OCI-LY3 (cell line): Measurements from ENCODE around the gene BCL7A.
"Not testable (repeated sequence)": the region's sequence is repeated elsewhere in the genome, so short reads cannot be mapped to it uniquely, and the experiment has no call there.

ENCODE experiments used
- H2AFZ ChIP-seq: fragments of 200-600, 300-600 bp; shearing (Covaris generic); 2 replicates; pipeline ENCODE4 v1.6.0; 2014; ENCODE audit warnings: antibody characterized with exemption, low read depth, low read length
- H3K27ac ChIP-seq: fragments of 200-600, 300-600 bp; sonication (generic); 2 replicates; pipeline ENCODE4 v1.5.1; 2014; ENCODE audit warnings: mild to moderate bottlenecking, low read length, moderate library complexity, mixed read lengths
- H3K27me3 ChIP-seq: fragments of 200-600, 300-600 bp; sonication (generic); 2 replicates; pipeline ENCODE4 v1.6.1; 2014; ENCODE audit warnings: low read depth, low read length, mixed read lengths
- H3K36me3 ChIP-seq: fragments of 200-600, 300-600 bp; sonication (generic); replicated peaks from 2 replicates; pipeline ENCODE3; 2014; ENCODE audit warnings: low read depth, low read length, mixed read lengths
- H3K4me1 ChIP-seq: fragments of 300-600, 200-600 bp; sonication (generic); 2 replicates; pipeline ENCODE4 v1.6.1; 2014; ENCODE audit warnings: low read length, mixed read lengths
- H3K4me2 ChIP-seq: fragments of 200-600, 300-600 bp; sonication (generic); 2 replicates; pipeline ENCODE4 v1.6.1; 2014; ENCODE audit warnings: low read length, mixed read lengths
- H3K4me3 ChIP-seq: fragments of 300-600, 200-600 bp; sonication (generic); 2 replicates; pipeline ENCODE4 v1.5.1; 2014; ENCODE audit warnings: antibody characterized with exemption, mild to moderate bottlenecking, low read length, moderate library complexity
- H3K79me2 ChIP-seq: fragments of 300-600, 200-600 bp; shearing (Covaris generic); 2 replicates; pipeline ENCODE4 v1.6.1; 2014; ENCODE audit warnings: mild to moderate bottlenecking, low read length, mixed read lengths
- H3K9ac ChIP-seq: fragments of 300-600, 200-600 bp; shearing (Covaris generic); 2 replicates; pipeline ENCODE4 v1.6.0; 2014; ENCODE audit warnings: mild to moderate bottlenecking, low read length, moderate library complexity
- H3K9me3 ChIP-seq: fragments of 200-600, 300-600 bp; shearing (Covaris generic); 2 replicates; pipeline ENCODE4 v1.6.1; 2014; ENCODE audit warnings: low read length, mixed read lengths; ENCODE audit not compliant: insufficient read depth
- H4K20me1 ChIP-seq: fragments of 200-600, 300-600 bp; sonication (generic); 2 replicates; pipeline ENCODE4 v1.6.1; 2016; ENCODE audit warnings: low read length, mixed read lengths; ENCODE audit not compliant: insufficient read depth
- CTCF ChIP-seq: fragments of 200-600, 300-600 bp; sonication (generic); IDR thresholded peaks from 2 replicates; pipeline ENCODE4 v1.5.1; 2014; ENCODE audit warnings: antibody characterized with exemption, low read length, low read depth
- EZH2phosphoT487 ChIP-seq: fragments of 200-600 bp; shearing (Covaris generic); IDR thresholded peaks from 2 replicates; pipeline ENCODE4 v1.6.1; 2018; ENCODE audit warnings: antibody characterized with exemption, mixed run types, low read depth

BCL7A gene

GRCh38 chr12:121983536-121984210, 38.0 kb upstream of the BCL7A start:
- peak overlapping the region; percentile 22; the same call in 1 of the 2 replicates for H2AFZ ChIP-seq
- no peak for TF ChIP-seq EZH2phosphoT487
- TF ChIP-seq CTCF = no peak
- no peaks in the 10 kb centered on the region for H3K9me3 ChIP-seq

GRCh38 chr12:121986489-121987245, 35.0 kb upstream of the BCL7A start:
- Histone ChIP-seq H3K9me3 (no peaks in the 10 kb centered on the region), H3K79me2 (no peaks in the 10 kb centered on the region), H3K4me2 (no peak overlapping the region), H4K20me1 (no peaks in the 10 kb centered on the region), H3K9ac (no peak overlapping the region), H3K27ac (no peak overlapping the region), H3K4me3 (no peak overlapping the region), H3K36me3 (no peaks in the 10 kb centered on the region), H3K4me1 (peaks cover 56% of the 10 kb centered on the region), H2AFZ (no peak overlapping the region), H3K27me3 (0 out of 2 replicates have a peak, but pooled peaks cover 3% of the 10 kb centered on the region)
- no peak for TF ChIP-seq EZH2phosphoT487
- no peak for TF ChIP-seq CTCF

More at GRCh38 chr12:121983536-121984210, 38.0 kb upstream of the BCL7A start:
- H3K4me1 ChIP-seq = peaks cover 57% of the 10 kb centered on the region
- H3K27me3 ChIP-seq = 0 out of 2 replicates have a peak, but pooled peaks cover 3% of the 10 kb centered on the region
- H3K4me2 ChIP-seq = peak overlapping the region; percentile 58
- H3K27ac ChIP-seq = peak overlapping the region; percentile 4; the same call in 1 of the 2 replicates
- H3K9ac ChIP-seq = peak overlapping the region; percentile 28
- H3K4me3 ChIP-seq = peak overlapping the region; percentile 9
- no peaks in the 10 kb centered on the region for H3K36me3 ChIP-seq
- no peaks in the 10 kb centered on the region for H3K79me2 ChIP-seq
- H4K20me1 ChIP-seq = no peaks in the 10 kb centered on the region

GRCh38 chr12:121988519-121988918, 33.2 kb upstream of the BCL7A start:
- H3K9ac ChIP-seq, H4K20me1 ChIP-seq, H3K27me3 ChIP-seq, H2AFZ ChIP-seq, H3K9me3 ChIP-seq, H3K4me2 ChIP-seq, H3K79me2 ChIP-seq, H3K36me3 ChIP-seq, H3K4me3 ChIP-seq, H3K27ac ChIP-seq: not testable (repeated sequence)
- peaks cover 47% of the 10 kb centered on the region for H3K4me1 ChIP-seq

GRCh38 chr12:121989276-121990113, 32.2 kb upstream of the BCL7A start:
- peak overlapping the region; percentile 45; the same call in 1 of the 2 replicates for H3K4me3 ChIP-seq
- H3K79me2 ChIP-seq = no peaks in the 10 kb centered on the region
- peak overlapping the region; percentile 97 for H3K27ac ChIP-seq
- no peaks in the 10 kb centered on the region for H3K36me3 ChIP-seq
- H3K4me2 ChIP-seq = peak overlapping the region; percentile 70
- TF ChIP-seq EZH2phosphoT487 (no peak), CTCF (no peak)
- H3K9me3 ChIP-seq = no peaks in the 10 kb centered on the region
- H3K27me3 ChIP-seq = no peaks in the 10 kb centered on the region
- no peak overlapping the region for H2AFZ ChIP-seq
- H3K4me1 ChIP-seq = peaks cover 42% of the 10 kb centered on the region
- H4K20me1 ChIP-seq = no peaks in the 10 kb centered on the region
- peak overlapping the region; percentile 68 for H3K9ac ChIP-seq
